Activated naive CD4-positive, alpha-beta T cell treated with anti-CD3 and anti-CD28 coated beads, Interleukin-2, amount 50 U/mL, for 24 hours (primary cell): ENCODE measurements around the gene RHOA.
"Not testable (repeated sequence)": the region's sequence is repeated elsewhere in the genome, so short reads cannot be mapped to it uniquely, and the experiment has no call there.

ENCODE experiments used
- H3K27ac Mint-ChIP-seq: one replicate; pipeline ENCODE4 v1.8.0; 2021; ENCODE audit warnings: mild to moderate bottlenecking, mixed read lengths
- H3K27me3 Mint-ChIP-seq: one replicate; pipeline ENCODE4 v1.8.0; 2021; ENCODE audit warnings: mixed read lengths
- H3K36me3 Mint-ChIP-seq: one replicate; pipeline ENCODE4 v1.8.0; 2021; ENCODE audit warnings: mixed read lengths
- H3K4me1 Mint-ChIP-seq: one replicate; pipeline ENCODE4 v1.8.0; 2021; ENCODE audit warnings: mixed read lengths
- H3K4me3 Mint-ChIP-seq: one replicate; pipeline ENCODE4 v1.8.0; 2021; ENCODE audit warnings: mild to moderate bottlenecking, mixed read lengths
- H3K9me3 Mint-ChIP-seq: one replicate; pipeline ENCODE4 v1.8.0; 2021; ENCODE audit warnings: mixed read lengths

RHOA gene

DNA sequence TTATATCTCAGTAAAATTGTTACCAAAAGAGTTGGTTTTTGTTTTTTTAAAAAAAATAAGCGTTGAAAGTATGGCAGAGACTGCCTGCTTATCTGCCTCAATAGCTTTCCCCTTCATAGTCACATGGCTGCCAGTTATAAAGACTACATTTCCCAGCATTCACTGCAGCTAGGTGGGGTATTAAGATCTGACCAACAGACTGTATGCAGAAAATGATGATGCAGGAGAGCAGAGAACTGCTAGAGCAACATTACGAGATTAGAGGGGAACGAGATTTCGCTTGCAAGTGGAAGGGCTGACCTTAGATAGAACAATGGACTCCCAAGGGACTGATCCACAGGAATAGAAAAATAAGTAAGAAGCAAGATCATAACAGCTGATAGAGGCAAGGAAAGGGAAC is 14.3 kb downstream of the RHOA start:
- H3K9me3 Mint-ChIP-seq = no peaks in the 10 kb centered on the region
- no peak overlapping the region for H3K27ac Mint-ChIP-seq
- H3K27me3 Mint-ChIP-seq = no peaks in the 10 kb centered on the region
- peaks cover 80% of the 10 kb centered on the region for H3K4me1 Mint-ChIP-seq
- H3K36me3 Mint-ChIP-seq = peaks cover 12% of the 10 kb centered on the region
- H3K4me3 Mint-ChIP-seq = no peak overlapping the region

DNA sequence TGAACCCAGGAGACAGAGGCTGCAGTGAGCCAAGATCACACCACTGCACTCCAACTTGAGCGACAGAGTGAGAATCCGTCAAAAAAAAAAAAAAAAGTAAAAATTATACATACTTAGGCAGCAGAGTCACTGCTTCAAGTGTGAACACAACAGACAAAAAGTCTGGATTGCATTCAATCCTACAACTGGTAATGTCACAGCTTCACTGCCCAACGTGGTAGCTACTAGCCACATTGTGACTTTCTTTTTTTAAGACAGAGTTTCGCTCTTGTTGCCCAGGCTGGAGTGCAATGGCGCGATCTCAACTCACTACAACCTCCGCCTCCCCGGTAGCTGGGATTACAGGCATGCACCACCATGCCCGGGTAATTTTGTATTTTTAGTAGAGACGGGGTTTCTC is 20.5 kb downstream of the RHOA start:
- H3K27ac Mint-ChIP-seq, H3K9me3 Mint-ChIP-seq, H3K27me3 Mint-ChIP-seq, H3K36me3 Mint-ChIP-seq, H3K4me3 Mint-ChIP-seq: not testable (repeated sequence)
- H3K4me1 Mint-ChIP-seq = peaks cover 53% of the 10 kb centered on the region

DNA sequence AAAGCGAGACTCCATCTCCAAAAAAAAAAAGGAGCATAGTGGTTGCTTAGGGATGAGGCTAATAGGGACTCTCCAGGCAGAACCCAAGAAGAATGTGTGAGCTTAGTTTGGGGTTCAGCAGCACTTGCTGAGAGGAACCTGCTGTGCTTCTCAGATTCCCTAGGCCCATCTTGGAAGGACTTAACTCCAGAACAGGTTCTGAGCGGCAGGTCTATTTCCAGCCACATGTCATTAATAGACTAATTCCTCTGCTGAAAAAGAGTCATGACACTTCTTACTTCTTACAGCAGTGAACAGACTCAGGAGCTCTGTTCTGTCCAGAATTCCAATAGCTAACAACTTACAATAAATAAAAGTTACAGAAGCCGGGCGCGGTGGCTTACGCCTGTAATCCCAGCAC is 22.5 kb downstream of the RHOA start:
- peaks cover 3% of the 10 kb centered on the region for H3K36me3 Mint-ChIP-seq
- no peaks in the 10 kb centered on the region for H3K9me3 Mint-ChIP-seq
- peaks cover 51% of the 10 kb centered on the region for H3K4me1 Mint-ChIP-seq
- H3K4me3 Mint-ChIP-seq = no peak overlapping the region
- no peak overlapping the region for H3K27ac Mint-ChIP-seq
- no peaks in the 10 kb centered on the region for H3K27me3 Mint-ChIP-seq

DNA sequence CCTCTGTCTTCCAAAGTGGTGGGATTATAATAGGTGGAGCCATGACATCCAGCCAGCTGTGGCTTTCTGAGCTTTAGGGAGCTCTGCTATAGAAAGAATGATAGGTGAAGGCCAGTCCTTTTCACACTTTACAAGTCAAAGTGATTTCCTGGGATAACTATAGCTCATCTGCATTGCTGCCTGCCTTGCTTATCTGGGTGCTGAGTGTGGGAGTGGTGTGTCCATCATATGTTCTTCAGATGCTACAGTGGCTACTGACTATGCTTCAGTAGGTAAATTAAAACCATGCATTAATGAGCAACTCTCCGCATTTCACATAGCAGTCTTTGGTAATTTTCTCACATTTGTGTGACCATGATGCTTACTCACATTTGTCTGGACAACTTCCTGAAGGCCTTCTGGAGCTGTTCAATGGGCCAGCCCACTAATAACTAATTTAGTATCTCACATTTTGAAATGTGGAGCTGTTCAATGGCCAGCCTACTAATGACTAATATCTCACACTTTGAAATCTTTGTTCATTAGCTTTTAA is 23.4 kb downstream of the RHOA start:
- Mint-ChIP-seq H3K9me3 (no peaks in the 10 kb centered on the region), H3K27me3 (no peaks in the 10 kb centered on the region), H3K4me1 (peaks cover 55% of the 10 kb centered on the region), H3K36me3 (peaks cover 5% of the 10 kb centered on the region), H3K4me3 (peak overlapping the region; percentile 30), H3K27ac (no peak overlapping the region)

DNA sequence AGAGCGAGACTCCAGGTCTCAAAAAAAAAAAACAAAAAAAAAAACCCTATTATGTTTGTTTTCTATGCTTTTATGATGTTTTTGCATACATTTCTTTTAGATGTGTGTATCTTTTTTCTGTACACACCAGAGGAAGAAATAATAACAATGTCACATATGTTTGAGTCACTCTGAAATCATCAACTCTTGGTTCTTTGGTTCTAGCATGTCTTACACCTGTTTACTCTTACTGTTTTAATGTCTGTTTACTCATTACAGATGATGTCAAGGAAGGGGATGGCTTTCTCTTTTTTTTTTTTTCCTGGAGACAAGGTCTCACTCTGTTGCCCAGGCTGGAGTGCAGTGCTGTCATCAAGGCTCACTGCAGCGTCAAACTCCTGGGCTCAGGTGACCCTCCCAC is 24.1 kb downstream of the RHOA start:
- Mint-ChIP-seq H3K36me3 (peaks cover 5% of the 10 kb centered on the region), H3K27me3 (no peaks in the 10 kb centered on the region), H3K9me3 (no peaks in the 10 kb centered on the region), H3K4me3 (peak overlapping the region; percentile 16), H3K27ac (no peak overlapping the region), H3K4me1 (peaks cover 54% of the 10 kb centered on the region)

DNA sequence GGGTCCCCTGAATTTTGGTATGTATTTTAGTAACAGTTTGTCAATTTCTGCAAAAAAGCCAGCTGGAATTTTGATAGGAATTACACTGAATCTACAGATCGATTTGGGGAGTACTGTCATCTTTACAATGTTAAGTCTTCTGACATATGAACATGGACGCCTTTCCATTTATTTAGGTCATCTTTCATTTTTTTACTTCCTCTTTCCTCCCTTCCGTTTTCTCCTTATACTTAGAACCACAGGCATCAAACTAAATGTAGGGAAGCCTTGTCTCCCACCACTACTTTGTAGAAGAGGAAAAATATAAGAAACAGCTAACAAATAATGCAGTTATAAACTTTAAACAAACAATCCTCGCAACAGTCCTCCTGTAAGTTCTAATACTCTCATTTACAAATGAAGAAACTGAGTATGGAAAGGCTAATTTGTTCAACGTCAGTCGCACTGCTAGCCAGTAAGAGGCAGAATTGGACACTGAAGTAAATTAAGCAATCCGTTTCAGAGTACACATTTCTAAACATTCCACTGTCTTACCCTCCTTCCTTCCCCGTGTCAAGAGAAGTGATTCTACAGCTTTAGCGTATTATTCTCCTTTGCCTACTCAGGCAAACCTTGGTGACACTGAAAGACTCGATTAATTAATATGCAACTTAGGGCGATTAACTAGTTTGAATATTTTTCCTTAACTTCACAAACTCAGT is 25.6 kb downstream of the RHOA start:
- no peaks in the 10 kb centered on the region for H3K9me3 Mint-ChIP-seq
- no peak overlapping the region for H3K4me3 Mint-ChIP-seq
- peaks cover 55% of the 10 kb centered on the region for H3K4me1 Mint-ChIP-seq
- peaks cover 5% of the 10 kb centered on the region for H3K36me3 Mint-ChIP-seq
- H3K27me3 Mint-ChIP-seq = no peaks in the 10 kb centered on the region
- H3K27ac Mint-ChIP-seq = peak overlapping the region; percentile 75

DNA sequence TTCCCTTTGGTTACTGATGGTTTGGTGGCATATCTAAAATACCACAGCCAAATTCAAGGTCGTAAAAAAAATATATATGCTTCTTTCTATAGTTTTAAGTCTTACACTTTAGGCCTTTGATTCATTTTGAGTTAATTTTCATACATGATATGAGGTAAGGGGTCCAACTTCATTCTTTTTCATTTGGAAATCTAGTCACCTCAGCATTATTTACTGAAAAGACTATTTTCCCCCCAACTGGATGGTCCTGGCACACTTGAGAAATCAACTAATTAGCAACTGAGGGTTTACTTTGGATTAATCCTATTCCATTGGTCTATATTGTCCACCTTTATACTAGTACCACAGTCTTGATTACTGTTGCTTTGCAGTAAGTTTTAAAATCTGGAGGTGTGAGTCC is 26.2 kb downstream of the RHOA start:
- H3K9me3 Mint-ChIP-seq = no peaks in the 10 kb centered on the region
- H3K36me3 Mint-ChIP-seq = peaks cover 5% of the 10 kb centered on the region
- peaks cover 58% of the 10 kb centered on the region for H3K4me1 Mint-ChIP-seq
- no peak overlapping the region for H3K4me3 Mint-ChIP-seq
- H3K27ac Mint-ChIP-seq = no peak overlapping the region
- H3K27me3 Mint-ChIP-seq = no peaks in the 10 kb centered on the region

DNA sequence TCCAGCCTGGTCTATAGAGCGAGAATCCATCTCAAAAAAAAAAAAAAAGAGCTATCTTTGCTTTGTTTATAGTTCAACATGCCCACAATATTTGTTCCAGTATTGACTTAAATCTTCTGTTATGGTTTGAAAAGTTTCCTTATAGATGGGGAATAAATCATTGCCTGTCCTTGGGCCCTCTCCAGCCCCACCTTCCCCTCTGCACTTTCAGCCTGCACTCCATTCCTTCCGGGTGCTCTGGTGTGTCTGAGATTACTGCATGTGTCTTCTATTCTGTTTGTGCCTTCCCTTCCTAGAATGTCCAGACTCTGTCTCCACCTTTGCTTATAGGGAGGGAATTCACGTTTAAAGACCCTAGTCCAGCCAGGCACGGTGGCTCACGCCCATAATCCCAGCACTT is 28.4 kb downstream of the RHOA start:
- peaks cover 12% of the 10 kb centered on the region for H3K36me3 Mint-ChIP-seq
- no peaks in the 10 kb centered on the region for H3K27me3 Mint-ChIP-seq
- peak overlapping the region; percentile 46 for H3K27ac Mint-ChIP-seq
- H3K9me3 Mint-ChIP-seq = no peaks in the 10 kb centered on the region
- peaks cover 74% of the 10 kb centered on the region for H3K4me1 Mint-ChIP-seq
- H3K4me3 Mint-ChIP-seq = no peak overlapping the region

DNA sequence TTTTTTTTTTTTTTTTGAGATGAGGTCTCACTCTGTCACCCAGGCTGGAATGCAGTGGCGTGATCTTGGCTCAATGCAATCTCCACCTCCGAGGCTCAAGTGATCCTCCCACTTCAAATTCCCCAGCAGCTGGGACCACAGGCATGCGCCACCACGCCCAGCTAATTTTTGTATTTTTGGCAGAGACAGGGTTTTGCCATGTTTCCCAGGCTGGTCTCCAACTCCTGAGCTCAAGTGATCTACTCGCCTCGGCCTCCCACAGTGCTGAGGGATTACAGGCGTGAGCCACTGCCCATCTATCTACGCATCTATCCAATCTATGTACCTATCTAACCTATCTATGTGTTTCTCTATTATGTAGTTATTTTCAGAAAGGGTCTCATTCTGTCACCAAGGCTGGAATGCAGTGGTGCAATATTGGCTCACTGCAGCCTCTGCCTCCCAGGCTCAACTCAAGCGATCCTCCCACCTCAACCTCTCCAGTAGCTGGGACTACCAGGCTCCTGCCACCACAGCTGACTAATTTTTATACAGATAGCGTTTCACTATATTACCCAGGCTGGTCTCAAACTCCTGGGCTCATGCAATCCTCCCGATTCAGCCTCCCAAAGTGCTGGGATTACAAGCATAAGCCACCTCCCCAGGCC is 33.4 kb downstream of the RHOA start:
- Mint-ChIP-seq H3K36me3 (peaks cover 11% of the 10 kb centered on the region), H3K4me1 (peaks cover 61% of the 10 kb centered on the region), H3K27me3 (no peaks in the 10 kb centered on the region), H3K27ac (peak overlapping the region; percentile 79), H3K4me3 (no peak overlapping the region), H3K9me3 (no peaks in the 10 kb centered on the region)

DNA sequence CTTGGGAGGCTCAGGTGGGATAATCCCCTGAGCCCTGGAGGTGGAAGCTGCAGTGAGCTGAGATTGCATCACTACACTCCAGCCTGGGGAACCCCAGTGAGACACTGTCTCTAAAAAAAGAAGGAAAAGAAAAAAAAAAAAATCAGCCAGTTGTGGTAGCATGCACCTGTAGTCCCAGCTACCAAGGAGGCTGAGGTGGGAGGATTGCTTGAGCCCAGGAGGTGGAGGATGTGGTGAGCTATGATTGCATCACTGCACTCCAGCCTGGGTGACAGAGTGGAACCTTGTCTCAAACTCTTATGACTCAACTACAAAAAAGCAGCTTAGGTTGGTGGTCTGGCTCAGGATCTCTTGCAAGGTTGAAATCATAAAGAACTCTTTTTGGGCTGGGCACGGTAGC is 34.3 kb downstream of the RHOA start:
- Mint-ChIP-seq H3K27ac (peak overlapping the region; percentile 82), H3K9me3 (no peaks in the 10 kb centered on the region), H3K27me3 (no peaks in the 10 kb centered on the region), H3K4me3 (peak overlapping the region; percentile 62), H3K4me1 (peaks cover 54% of the 10 kb centered on the region), H3K36me3 (peaks cover 11% of the 10 kb centered on the region)

DNA sequence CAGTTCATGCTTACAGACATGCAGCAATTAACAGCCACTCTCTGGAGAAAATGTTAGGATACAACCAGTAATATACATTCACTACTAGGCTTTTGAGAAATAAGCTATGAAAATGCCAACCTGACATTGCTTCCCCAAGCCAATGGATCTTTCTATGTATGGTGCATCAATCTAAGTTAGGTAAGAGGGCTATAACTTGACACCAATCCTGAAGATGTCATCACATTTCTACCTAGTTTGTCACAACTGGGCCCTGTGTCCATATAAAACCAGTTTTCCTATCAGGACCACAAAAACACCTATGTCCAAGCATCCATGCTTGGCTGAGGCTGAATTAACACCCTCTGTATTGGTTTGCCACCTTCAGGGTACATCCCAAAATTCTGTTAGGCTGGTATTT is 39.8 kb downstream of the RHOA start:
- Mint-ChIP-seq H3K27ac (no peak overlapping the region), H3K36me3 (peaks cover under 1% of the 10 kb centered on the region), H3K4me1 (peaks cover 27% of the 10 kb centered on the region), H3K9me3 (no peaks in the 10 kb centered on the region), H3K27me3 (no peaks in the 10 kb centered on the region), H3K4me3 (no peak overlapping the region)

DNA sequence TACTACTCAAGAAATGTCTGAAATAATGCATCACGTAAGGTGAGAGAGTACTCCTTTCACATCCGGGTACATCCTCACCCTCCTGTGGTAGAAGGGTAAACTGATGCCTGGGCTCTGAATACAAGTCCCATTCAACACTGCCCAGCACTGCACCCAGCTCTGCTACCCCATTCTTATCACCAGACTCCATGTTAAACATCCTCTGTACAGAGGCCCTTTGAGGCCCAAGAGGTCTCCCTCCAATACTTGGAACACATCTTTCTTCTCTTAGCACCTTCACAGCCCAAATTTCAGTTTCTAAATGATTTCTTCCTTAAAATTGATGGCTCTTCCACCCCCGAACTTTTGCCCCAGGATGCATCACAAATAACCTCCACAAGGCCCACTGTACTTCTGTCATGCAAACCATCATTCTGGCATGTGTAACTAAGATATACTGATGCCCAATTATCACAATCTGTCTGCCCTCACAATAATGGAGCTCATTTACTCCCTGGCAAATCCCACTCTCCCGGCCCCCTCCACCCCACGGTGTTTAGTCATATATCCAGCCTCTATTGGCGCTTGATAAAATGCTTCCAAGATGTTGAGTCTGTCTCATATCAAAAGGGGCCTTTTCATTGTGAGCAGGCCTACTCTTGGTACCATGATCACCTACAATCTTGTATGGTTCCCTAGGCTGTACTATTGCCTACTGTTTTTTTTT is 41.0 kb downstream of the RHOA start:
- Mint-ChIP-seq H3K27ac (peak overlapping the region; percentile 14), H3K36me3 (no peaks in the 10 kb centered on the region), H3K4me3 (no peak overlapping the region), H3K27me3 (no peaks in the 10 kb centered on the region), H3K9me3 (no peaks in the 10 kb centered on the region), H3K4me1 (peaks cover 21% of the 10 kb centered on the region)

DNA sequence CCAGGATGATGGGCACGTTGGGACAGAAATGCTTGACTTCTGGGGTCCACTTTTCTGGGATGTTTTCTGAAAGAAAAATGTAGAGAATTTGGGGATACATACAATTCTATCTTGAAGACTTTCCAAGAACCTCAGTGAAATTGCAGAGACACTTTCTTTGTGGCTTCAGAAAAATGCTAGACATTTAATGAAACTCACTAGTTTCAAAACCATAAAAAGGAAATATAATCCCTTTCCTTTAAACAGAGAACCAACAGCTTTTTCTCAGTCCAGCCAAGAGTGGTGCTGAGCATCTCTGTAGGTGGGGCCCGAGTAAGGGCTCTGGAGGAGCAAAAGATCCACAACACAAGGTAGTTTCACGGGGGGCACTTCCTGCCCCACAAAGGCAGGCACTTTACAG is 49.2 kb downstream of the RHOA start:
- Mint-ChIP-seq H3K36me3 (peaks cover 5% of the 10 kb centered on the region), H3K27ac (peak overlapping the region; percentile 87), H3K27me3 (no peaks in the 10 kb centered on the region), H3K4me3 (no peak overlapping the region), H3K4me1 (peaks cover 7% of the 10 kb centered on the region), H3K9me3 (no peaks in the 10 kb centered on the region)

DNA sequence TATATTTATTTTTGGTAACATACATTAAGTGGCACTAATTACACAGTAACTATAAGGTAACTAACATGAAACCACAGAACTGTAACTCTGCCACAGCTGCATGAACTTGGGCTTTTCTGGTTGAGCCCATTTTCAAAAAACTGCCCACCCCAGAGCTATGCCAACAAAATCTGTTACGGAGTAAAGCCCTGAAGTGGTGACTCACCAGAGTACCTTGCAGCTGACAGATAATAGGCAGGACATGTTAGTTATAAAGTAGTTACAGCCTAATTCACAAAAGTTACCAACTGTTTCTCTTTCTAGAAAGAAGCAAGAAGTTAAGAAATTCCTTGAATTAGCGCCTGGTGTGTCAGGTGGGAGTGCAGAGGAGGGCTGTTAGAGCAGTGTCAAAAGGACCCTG is 52.2 kb downstream of the RHOA start:
- Mint-ChIP-seq H3K9me3 (no peaks in the 10 kb centered on the region), H3K4me1 (peaks cover 19% of the 10 kb centered on the region), H3K36me3 (peaks cover 11% of the 10 kb centered on the region), H3K4me3 (no peak overlapping the region), H3K27me3 (no peaks in the 10 kb centered on the region), H3K27ac (peak overlapping the region; percentile 30)

DNA sequence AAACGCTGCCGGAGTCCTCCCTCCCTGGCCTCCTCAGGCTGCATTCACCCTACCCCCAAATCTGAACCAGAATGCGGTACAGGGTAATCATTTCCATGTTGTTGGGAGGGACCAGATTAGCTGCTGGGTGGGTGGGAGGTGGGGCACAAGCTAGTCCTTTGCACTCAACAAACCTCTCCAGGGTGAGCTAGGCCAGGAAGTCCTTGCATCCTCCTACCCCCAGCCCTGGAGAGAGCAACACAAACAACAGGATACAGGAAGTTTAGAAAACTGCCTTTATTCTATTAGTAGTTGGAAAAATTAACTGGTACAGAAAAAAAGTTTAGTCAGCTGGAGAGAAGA is 52.9 kb downstream of the RHOA start:
- Mint-ChIP-seq H3K4me1 (peaks cover 19% of the 10 kb centered on the region), H3K9me3 (no peaks in the 10 kb centered on the region), H3K4me3 (peak overlapping the region; percentile 96), H3K27ac (peak overlapping the region; percentile 92), H3K36me3 (peaks cover 11% of the 10 kb centered on the region), H3K27me3 (no peaks in the 10 kb centered on the region)

DNA sequence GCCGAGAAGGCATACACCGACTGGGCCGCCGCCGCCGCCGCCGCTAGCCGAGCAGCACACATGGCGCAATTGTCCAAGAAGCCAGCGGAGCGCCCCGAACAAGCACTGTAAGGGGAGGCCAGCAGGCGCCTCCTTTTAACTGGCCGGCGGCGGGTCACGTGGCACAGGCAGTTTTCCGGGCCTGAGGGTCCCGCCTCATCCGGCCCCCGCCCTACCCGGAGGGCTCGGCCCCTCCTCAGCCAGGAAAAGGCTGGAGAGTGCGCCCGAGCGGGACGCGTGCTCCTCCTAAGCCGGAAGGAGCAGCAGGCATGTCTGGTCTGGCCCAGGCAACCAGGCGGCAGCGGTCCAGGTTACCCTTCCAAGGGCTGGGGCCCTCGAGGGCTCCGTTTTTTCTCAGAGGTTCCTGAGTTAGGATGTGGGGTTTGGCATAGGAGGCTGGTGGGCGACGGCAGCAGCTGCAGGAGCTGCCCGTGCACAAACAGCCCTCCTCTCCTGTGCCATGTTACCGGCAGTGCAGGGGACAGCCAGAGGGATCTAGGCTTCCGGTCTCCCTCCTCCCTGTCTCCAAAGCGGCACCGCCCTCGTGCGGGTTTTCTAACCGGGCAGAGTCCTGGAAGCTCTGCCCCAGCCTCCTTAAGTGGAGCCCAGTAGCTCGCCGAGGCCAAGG is 53.4 kb downstream of the RHOA start, which contains the start of gene GPX1:
TSS of gene GPX1 (minus strand) at position 137 of the 667 bp plus-strand sequence. CDS start at position 62, 75 bp downstream.
- Mint-ChIP-seq H3K27me3 (no peaks in the 10 kb centered on the region), H3K27ac (peak within 1 kb of the TSS; percentile 94), H3K36me3 (peaks cover 11% of the 10 kb centered on the region), H3K4me3 (peak within 1 kb of the TSS; percentile 96), H3K9me3 (no peaks in the 10 kb centered on the region), H3K4me1 (peaks cover 19% of the 10 kb centered on the region)
